ENCODE results near the gene PRDM10. TPM values are rescaled to one million over a fixed set of nuclear protein-coding genes. Genes with fewer than 3 reads are reported as not detected.

Gene PRDM10
- total and polyA plus RNA-seq, 7 experiments from 2014 or later = 2.5 to 16.3 (median 13.4) TPM

DNA sequence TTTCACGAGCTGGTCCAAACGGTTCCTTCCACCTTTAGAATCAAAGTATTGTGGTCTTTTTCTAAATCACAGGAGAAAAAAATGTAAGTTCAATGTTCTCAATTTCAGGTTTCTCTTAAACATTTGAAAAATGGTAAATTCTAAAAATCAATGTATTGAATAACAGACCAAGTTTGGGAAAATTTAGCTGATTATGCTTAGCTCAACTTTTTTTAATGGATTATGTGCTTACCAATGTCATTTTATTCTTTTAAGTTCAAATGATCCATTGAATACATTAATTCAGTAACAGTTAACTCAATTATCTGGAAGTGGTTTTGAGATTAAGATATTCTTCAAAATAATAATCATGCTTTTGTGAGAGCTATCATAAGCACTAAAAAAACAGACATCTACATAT is 5.1 kb downstream of the PRDM10 start:
- no peak for ATAC-seq
- intact Hi-C loops (cut with micrococcal nuclease) = no loop called here
- H3K4me1 ChIP-seq (ENCODE audit: control insufficient read depth in 2 of 2, insufficient read depth in 2 of 2, low read length in 2 of 2) = peaks cover 11 to 12% of the 10 kb centered on the region in 2 donors
- ChIA-PET POLR2A (interaction anchor here (0.6 to 1.2 kb wide), 2 partner anchors 12 to 135 kb away, joined by 3 to 4 read pairs; no protein-coding TSS in a partner anchor), CTCF (interaction anchor here (1.1 to 1.6 kb wide), 2 partner anchors 73 to 135 kb away, joined by 3 to 6 read pairs; no protein-coding TSS in a partner anchor)
- Mint-ChIP-seq H3K4me1 (peaks cover 19 to 56% (median 43%) of the 10 kb centered on the region in 7 donors), H3K9me3 (peaks cover 0 to under 1% (median 0%) of the 10 kb centered on the region in 11 donors), H3K27ac (no peak overlapping the region), H3K36me3 (peaks cover 0 to 10% (median 9%) of the 10 kb centered on the region in 5 donors), H3K4me3 (no peak overlapping the region), H3K27me3 (no peaks in the 10 kb centered on the region)
- H3K27ac ChIP-seq (ENCODE audit: low read depth, low read length) = no peak overlapping the region
- DNase-seq = no peak
- H3K9me3 ChIP-seq (ENCODE audit: control insufficient read depth in 2 of 3, low read length in 3 of 3) = no peaks in the 10 kb centered on the region
- H3K27me3 ChIP-seq (ENCODE audit: control insufficient read depth in 2 of 2, insufficient read depth in 2 of 2, low read length in 2 of 2) = no peaks in the 10 kb centered on the region
- H3K4me3 ChIP-seq (ENCODE audit: low read length) = no peak overlapping the region
- H3K36me3 ChIP-seq (ENCODE audit: control insufficient read depth in 2 of 3, insufficient read depth in 3 of 3, low read length in 3 of 3) = peaks cover 0 to 3% (median 0%) of the 10 kb centered on the region in 3 experiments

- H3K4me1 Mint-ChIP-seq = peaks cover 20 to 57% (median 44%) of the 10 kb centered on the region in 7 donors
Measured at GRCh38 chr11:129996113-129996870, 6.3 kb downstream of the PRDM10 start.

DNA sequence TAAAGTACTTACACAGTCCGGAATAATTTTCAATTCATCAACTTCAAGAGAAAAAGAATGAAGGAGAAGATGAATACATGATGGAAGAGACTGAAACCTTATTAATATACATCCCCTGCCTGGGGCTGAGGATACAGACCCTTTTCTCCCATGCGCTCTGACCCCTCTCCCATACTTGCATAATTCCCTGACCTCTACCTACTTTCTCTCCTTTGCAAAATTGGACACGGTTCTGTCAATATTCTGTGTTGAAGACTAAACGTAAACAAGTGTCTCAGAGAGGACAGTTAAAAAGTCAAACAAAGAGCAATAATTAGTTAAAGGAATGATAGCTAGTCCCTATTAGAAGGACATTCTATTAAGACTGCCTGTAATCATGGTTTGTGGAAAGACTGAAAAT is 7.5 kb downstream of the PRDM10 start:
- H3K27ac Mint-ChIP-seq = peak overlapping the region in 2 of 9 donors; percentile 46 to 63
- POLR2A ChIA-PET = no interaction called here

More at GRCh38 chr11:129996113-129996870, 6.3 kb downstream of the PRDM10 start:
- intact Hi-C loops (cut with micrococcal nuclease) = no loop called here
- Histone ChIP-seq H3K4me3 (ENCODE audit: low read length) (no peak overlapping the region), H3K27ac (ENCODE audit: low read depth, low read length) (no peak overlapping the region), H3K9me3 (ENCODE audit: control insufficient read depth in 2 of 3, low read length in 3 of 3) (no peaks in the 10 kb centered on the region), H3K36me3 (ENCODE audit: control insufficient read depth in 2 of 3, insufficient read depth in 3 of 3, low read length in 3 of 3) (no peaks in the 10 kb centered on the region), H3K27me3 (ENCODE audit: control insufficient read depth in 2 of 2, insufficient read depth in 2 of 2, low read length in 2 of 2) (no peaks in the 10 kb centered on the region), H3K4me1 (ENCODE audit: control insufficient read depth in 2 of 2, insufficient read depth in 2 of 2, low read length in 2 of 2) (peaks cover 8 to 10% of the 10 kb centered on the region in 2 donors)
- ChIA-PET POLR2A (interaction anchor here (1.1 kb wide), 1 partner anchor 74 kb away, joined by 5 read pairs; the partner anchor contains the start of gene APLP2), CTCF (interaction anchor here (1.6 kb wide), 1 partner anchor 136 kb away, joined by 6 read pairs; no protein-coding TSS in a partner anchor)
- Mint-ChIP-seq H3K27me3 (no peaks in the 10 kb centered on the region), H3K27ac (peak overlapping the region in 3 of 9 donors; percentile 6 to 59 (median 39)), H3K4me3 (no peak overlapping the region), H3K36me3 (peaks cover 0 to 10% (median 9%) of the 10 kb centered on the region in 5 donors), H3K9me3 (no peaks in the 10 kb centered on the region)
- no peak for DNase-seq
- no peak for ATAC-seq

DNA sequence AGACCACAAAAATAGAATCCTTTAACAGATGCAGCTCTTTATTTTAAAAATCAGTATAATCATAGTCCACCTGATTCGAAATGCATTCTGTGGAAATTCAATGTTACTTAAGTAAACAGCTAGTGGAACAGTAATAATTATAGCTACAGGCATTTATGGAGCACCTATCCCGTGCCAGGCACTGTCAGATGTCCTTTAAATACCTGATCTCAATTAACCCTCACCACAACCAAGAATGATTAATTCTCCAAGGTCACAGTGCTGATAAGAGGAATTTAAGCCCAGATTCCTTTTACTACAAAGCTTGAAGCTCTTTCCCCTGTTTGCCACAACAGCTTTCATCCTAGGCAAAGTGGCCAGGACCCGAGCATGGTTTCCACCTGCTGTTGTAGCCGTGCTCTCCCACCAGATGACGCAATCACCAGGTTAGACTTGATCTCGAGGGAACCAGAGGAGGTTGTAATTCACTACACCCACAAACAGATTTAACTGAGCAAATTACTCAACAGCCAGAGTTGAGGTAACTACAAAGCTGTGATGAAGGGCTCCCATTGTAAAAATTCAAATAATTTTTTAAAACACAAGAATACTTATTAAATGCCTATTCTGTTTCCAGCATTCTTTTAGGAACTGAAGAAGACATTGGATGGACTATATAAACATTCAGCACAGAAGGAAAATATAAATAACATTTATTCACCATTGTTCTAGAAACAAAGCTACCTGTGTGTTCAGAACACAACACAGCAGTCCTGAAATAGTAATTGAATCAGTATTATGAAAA is 10.3 kb downstream of the PRDM10 start:
- no peaks in the 10 kb centered on the region for H3K27me3 Mint-ChIP-seq
- ATAC-seq = peak; percentile 73
- peak overlapping the region in 3 of 9 donors; percentile 32 to 66 (median 36) for H3K27ac Mint-ChIP-seq
- peaks cover 5 to 26% (median 19%) of the 10 kb centered on the region in 7 donors for H3K4me1 Mint-ChIP-seq
- Histone ChIP-seq H3K27me3 (ENCODE audit: control insufficient read depth in 2 of 2, insufficient read depth in 2 of 2, low read length in 2 of 2) (no peaks in the 10 kb centered on the region), H3K4me1 (ENCODE audit: control insufficient read depth in 2 of 2, insufficient read depth in 2 of 2, low read length in 2 of 2) (no peaks in the 10 kb centered on the region), H3K9me3 (ENCODE audit: control insufficient read depth in 2 of 3, low read length in 3 of 3) (no peaks in the 10 kb centered on the region), H3K36me3 (ENCODE audit: control insufficient read depth in 2 of 3, insufficient read depth in 3 of 3, low read length in 3 of 3) (no peaks in the 10 kb centered on the region), H3K4me3 (ENCODE audit: low read length) (no peak overlapping the region), H3K27ac (ENCODE audit: low read depth, low read length) (no peak overlapping the region)
- peaks cover 0 to 11% (median 9%) of the 10 kb centered on the region in 5 donors for H3K36me3 Mint-ChIP-seq
- POLR2A ChIA-PET = interaction anchor here (1.2 to 1.5 kb wide), 2 partner anchors 9 to 11 kb away, joined by 5 to 7 read pairs; partner anchors contain the start of gene PRDM10
- CTCF ChIA-PET = interaction anchor here (0.7 to 4.4 kb wide), 7 partner anchors 10 to 145 kb away, joined by 3 to 39 read pairs (median 5); partner anchors contain the start of gene PRDM10
- H3K9me3 Mint-ChIP-seq = no peaks in the 10 kb centered on the region
- H3K4me3 Mint-ChIP-seq = no peak overlapping the region
- intact Hi-C loops (cut with micrococcal nuclease) = loop anchor here (1.0 to 2.0 kb wide), 4 partner anchors 10 to 207 kb away; partner anchors contain the start of genes APLP2 (in 1 of the 2) and PRDM10 (in 1 of the 2)
- peak in 7 of 9 donors; percentile 9 to 55 (median 33) for DNase-seq

More for the DNA sequence above, 7.5 kb downstream of the PRDM10 start:
- no peak for DNase-seq
- Mint-ChIP-seq H3K36me3 (peaks cover 0 to 10% (median 9%) of the 10 kb centered on the region in 5 donors), H3K4me1 (peaks cover 11 to 46% (median 37%) of the 10 kb centered on the region in 7 donors), H3K9me3 (no peaks in the 10 kb centered on the region), H3K27me3 (no peaks in the 10 kb centered on the region), H3K4me3 (no peak overlapping the region)
- H3K27me3 ChIP-seq (ENCODE audit: control insufficient read depth in 2 of 2, insufficient read depth in 2 of 2, low read length in 2 of 2) = no peaks in the 10 kb centered on the region
- H3K36me3 ChIP-seq (ENCODE audit: control insufficient read depth in 2 of 3, insufficient read depth in 3 of 3, low read length in 3 of 3) = no peaks in the 10 kb centered on the region
- ATAC-seq = no peak
- CTCF ChIA-PET = no interaction called here
- intact Hi-C loops (cut with micrococcal nuclease) = no loop called here
- no peak overlapping the region for H3K4me3 ChIP-seq (ENCODE audit: low read length)
- peaks cover 0 to 5% of the 10 kb centered on the region in 2 donors for H3K4me1 ChIP-seq (ENCODE audit: control insufficient read depth in 2 of 2, insufficient read depth in 2 of 2, low read length in 2 of 2)
- H3K27ac ChIP-seq (ENCODE audit: low read depth, low read length) = no peak overlapping the region
- H3K9me3 ChIP-seq (ENCODE audit: control insufficient read depth in 2 of 3, low read length in 3 of 3) = no peaks in the 10 kb centered on the region

- CTCF ChIA-PET = interaction anchor here (0.6 to 2.5 kb wide), 2 partner anchors 28 to 143 kb away, joined by 3 to 17 read pairs; no protein-coding TSS in a partner anchor
- Histone ChIP-seq H3K27me3 (ENCODE audit: control insufficient read depth in 2 of 2, insufficient read depth in 2 of 2, low read length in 2 of 2) (no peaks in the 10 kb centered on the region), H3K27ac (ENCODE audit: low read depth, low read length) (no peak overlapping the region), H3K9me3 (ENCODE audit: control insufficient read depth in 2 of 3, low read length in 3 of 3) (no peaks in the 10 kb centered on the region), H3K36me3 (ENCODE audit: control insufficient read depth in 2 of 3, insufficient read depth in 3 of 3, low read length in 3 of 3) (no peaks in the 10 kb centered on the region), H3K4me1 (ENCODE audit: control insufficient read depth in 2 of 2, insufficient read depth in 2 of 2, low read length in 2 of 2) (no peaks in the 10 kb centered on the region), H3K4me3 (ENCODE audit: low read length) (no peak overlapping the region)
- peaks cover 5 to 15% (median 11%) of the 10 kb centered on the region in 7 donors for H3K4me1 Mint-ChIP-seq
- ATAC-seq (no peak), DNase-seq (no peak)
- no peaks in the 10 kb centered on the region for H3K27me3 Mint-ChIP-seq
- H3K36me3 Mint-ChIP-seq = peaks cover 0 to 10% (median 6%) of the 10 kb centered on the region in 5 donors
- H3K27ac Mint-ChIP-seq = no peak overlapping the region
- POLR2A ChIA-PET = interaction anchor here (2.2 kb wide), 1 partner anchor 14 kb away, joined by 7 read pairs; the partner anchor contains the start of gene PRDM10
- intact Hi-C loops (cut with micrococcal nuclease) = no loop called here
- H3K9me3 Mint-ChIP-seq = no peaks in the 10 kb centered on the region
- H3K4me3 Mint-ChIP-seq = no peak overlapping the region
Measured at GRCh38 chr11:129989149-129989813, 13.4 kb downstream of the PRDM10 start.

DNA sequence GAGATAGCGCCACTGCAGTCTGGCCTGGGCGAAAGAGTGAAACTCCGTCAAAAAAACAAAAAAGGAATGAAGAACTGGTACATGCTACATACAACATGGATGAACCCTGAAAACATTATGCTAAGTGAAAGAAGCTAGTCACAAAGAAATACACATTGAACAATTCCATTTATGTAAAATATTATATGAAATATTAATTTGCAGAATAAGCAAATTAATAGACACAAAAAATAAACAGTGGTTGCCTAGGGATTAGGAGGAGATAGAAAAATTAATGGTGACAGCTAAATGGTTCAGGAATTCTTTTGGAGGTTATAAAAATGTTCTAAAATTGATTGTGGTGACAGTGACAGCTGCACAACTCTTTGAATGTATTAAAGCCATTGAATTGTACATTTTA is 14.7 kb downstream of the PRDM10 start:
- H3K27ac Mint-ChIP-seq = no peak overlapping the region
- H3K4me3 ChIP-seq (ENCODE audit: low read length) = no peak overlapping the region
- H3K4me1 ChIP-seq (ENCODE audit: control insufficient read depth in 2 of 2, insufficient read depth in 2 of 2, low read length in 2 of 2) = no peaks in the 10 kb centered on the region
- no peaks in the 10 kb centered on the region for H3K9me3 ChIP-seq (ENCODE audit: control insufficient read depth in 2 of 3, low read length in 3 of 3)
- intact Hi-C loops (cut with micrococcal nuclease) = no loop called here
- H3K27ac ChIP-seq (ENCODE audit: low read depth, low read length) = no peak overlapping the region
- no peaks in the 10 kb centered on the region for H3K36me3 ChIP-seq (ENCODE audit: control insufficient read depth in 2 of 3, insufficient read depth in 3 of 3, low read length in 3 of 3)
- CTCF ChIA-PET = interaction anchor here (0.6 to 2.5 kb wide), 2 partner anchors 62 to 144 kb away, joined by 5 to 17 read pairs; no protein-coding TSS in a partner anchor
- H3K4me3 Mint-ChIP-seq = no peak overlapping the region
- peaks cover 0 to 17% (median 7%) of the 10 kb centered on the region in 5 donors for H3K36me3 Mint-ChIP-seq
- H3K27me3 ChIP-seq (ENCODE audit: control insufficient read depth in 2 of 2, insufficient read depth in 2 of 2, low read length in 2 of 2) = no peaks in the 10 kb centered on the region
- no peak for ATAC-seq
- no peaks in the 10 kb centered on the region for H3K9me3 Mint-ChIP-seq
- no peaks in the 10 kb centered on the region for H3K27me3 Mint-ChIP-seq
- H3K4me1 Mint-ChIP-seq = peaks cover 5 to 17% (median 9%) of the 10 kb centered on the region in 7 donors
- no peak for DNase-seq
- POLR2A ChIA-PET = interaction anchor here (2.2 kb wide), 1 partner anchor 15 kb away, joined by 7 read pairs; the partner anchor contains the start of gene PRDM10

All from naive thymus-derived CD4-positive, alpha-beta T cell (primary cell).